Suppressor macrophage treated with lipopolysaccharide for 1 hour (primary cell): ENCODE measurements around the gene CIB4.
A peak's percentile ranks its signal among the peaks of the same experiment; 100 is the strongest.

Source experiments
- DNase-seq, 3 donors: peaks; one replicate each; pipeline ENCODE4 v3.0.0-alpha.2; 2020 to 2022

CIB4 gene

GRCh38 chr2:26564121-26564644, 77.0 kb downstream of the CIB4 start:
- no peak for DNase-seq

DNA sequence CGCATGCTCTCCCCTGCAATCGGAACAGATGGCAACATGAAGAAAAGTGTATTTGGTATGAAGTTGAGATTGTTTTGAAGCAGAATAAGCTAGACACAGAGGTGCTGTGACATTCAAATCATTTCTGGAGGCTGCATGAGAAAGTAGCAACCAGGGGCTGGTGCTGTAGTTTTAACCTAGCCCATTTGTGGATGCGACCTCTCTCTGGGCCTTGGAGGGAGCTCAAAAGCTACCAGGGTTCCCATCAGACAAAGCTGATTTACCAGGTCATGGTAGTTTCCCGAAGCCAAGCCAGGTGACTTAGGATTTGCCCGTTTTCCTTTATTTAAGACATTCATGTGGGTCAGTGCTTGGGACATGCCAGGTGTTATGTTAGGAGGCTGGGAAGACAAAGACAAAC, 77.5 kb downstream of the CIB4 start:
- no peak for DNase-seq

- DNase-seq, result peak in 2 of 3 donors; percentile 2 to 13
Measured at GRCh38 chr2:26562811-26563645, 78.1 kb downstream of the CIB4 start.

GRCh38 chr2:26561918-26562810, 79.0 kb downstream of the CIB4 start:
- peak in 2 of 3 donors; percentile 18 to 42 for DNase-seq

DNA sequence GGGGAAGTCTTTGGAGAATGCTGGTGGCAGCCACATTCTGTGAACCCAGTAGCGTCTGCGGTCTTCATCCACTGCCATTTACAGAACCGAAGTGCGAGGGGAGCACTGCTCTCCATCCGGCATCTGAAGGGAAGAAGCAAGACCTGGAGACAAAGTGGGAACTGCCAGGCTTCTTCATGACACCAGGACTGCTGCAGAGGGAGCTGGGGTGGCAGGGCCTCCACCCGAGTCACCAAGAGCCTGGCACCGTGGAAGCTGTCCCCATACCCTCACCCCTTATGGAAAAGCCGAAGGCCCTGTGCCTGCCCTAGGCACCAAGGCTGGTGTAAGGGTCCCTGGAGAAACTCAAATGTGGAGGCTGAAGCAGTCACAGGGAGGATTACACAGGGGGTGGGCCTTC, 79.8 kb downstream of the CIB4 start:
- no peak for DNase-seq

DNA sequence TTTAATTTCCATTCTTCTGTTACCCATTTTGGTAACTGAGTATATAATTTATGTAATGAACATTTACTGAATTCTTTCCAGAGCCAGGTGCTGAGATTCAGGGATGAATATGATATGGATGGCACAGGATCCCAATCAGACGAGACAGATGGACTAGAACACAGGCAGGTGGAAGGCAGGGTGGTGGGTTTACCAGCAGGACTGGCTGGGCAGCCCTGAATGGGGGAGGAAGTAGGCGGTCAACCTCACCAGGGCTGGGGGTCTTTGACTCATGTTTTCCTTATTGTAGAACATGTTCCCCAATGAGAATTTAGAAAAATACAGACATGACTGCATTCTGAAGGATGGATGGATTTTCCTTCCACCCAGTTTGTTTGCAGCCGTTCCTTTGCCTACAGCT, 80.3 kb downstream of the CIB4 start:
- no peak for DNase-seq

DNA sequence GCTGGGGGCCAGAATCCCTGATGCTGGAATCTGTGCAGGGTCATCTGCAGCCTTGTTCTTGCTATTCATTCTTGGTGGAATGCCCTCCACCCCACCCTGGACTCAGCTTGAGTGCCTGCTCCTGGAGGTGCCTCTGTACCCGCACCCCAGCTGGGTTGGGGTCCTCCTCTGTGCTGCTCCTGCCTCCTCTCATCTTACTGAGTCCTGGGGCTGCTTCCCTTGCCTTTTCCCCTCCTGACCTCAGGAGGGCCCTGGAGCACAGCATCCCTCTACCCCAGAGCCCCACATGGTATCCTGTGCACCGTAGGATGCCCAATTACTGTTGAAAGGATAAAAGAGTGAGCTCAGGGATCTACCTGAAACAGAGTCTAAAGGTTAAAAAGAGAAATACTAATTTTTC, 81.6 kb downstream of the CIB4 start:
- no peak for DNase-seq

GRCh38 chr2:26559044-26559405, 82.1 kb downstream of the CIB4 start:
- no peak for DNase-seq

- no peak for DNase-seq
Measured at GRCh38 chr2:26558271-26559043, 82.7 kb downstream of the CIB4 start.

GRCh38 chr2:26557244-26557925, 83.8 kb downstream of the CIB4 start:
- DNase-seq, result no peak

- DNase-seq, result no peak
Measured at GRCh38 chr2:26556309-26557243, 84.6 kb downstream of the CIB4 start.

GRCh38 chr2:26555246-26556133, 85.7 kb downstream of the CIB4 start:
- peak in 1 of 3 donors; percentile 8 for DNase-seq

DNA sequence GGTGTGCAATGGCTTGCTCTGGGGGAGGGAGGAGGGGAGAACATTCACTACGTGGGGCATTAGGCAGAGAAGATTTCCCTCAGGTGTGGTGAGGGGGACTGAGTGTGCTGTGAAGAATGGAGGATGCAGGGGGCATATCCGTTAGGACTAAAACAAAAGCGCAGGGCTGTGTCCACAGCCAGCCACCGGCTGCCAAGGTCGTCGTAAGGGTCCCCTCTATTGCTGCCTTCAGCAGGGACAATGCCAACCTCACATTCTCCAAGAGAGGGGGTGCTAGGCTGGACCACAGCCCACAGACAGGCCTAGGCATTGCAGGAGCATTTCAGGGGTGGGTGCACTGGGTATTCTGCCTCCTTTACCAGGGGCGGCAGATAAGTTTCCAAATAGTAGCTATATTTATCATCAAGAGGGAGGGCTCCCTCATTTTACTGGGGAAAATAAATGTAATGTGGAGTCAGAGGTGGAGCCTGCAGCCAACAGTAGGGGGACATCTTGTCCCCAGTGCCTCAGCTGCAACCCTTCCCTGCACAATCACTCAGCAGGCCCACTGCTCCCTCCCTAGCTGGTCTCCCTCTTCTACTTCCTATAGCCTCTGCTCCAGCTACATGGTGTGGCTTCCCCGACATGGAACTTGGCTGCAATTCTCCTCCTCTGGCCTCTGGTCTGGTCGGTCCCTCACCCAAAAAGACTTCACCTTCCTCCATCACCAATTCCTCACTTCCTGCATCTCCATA, 88.4 kb downstream of the CIB4 start:
- DNase-seq, result no peak

DNA sequence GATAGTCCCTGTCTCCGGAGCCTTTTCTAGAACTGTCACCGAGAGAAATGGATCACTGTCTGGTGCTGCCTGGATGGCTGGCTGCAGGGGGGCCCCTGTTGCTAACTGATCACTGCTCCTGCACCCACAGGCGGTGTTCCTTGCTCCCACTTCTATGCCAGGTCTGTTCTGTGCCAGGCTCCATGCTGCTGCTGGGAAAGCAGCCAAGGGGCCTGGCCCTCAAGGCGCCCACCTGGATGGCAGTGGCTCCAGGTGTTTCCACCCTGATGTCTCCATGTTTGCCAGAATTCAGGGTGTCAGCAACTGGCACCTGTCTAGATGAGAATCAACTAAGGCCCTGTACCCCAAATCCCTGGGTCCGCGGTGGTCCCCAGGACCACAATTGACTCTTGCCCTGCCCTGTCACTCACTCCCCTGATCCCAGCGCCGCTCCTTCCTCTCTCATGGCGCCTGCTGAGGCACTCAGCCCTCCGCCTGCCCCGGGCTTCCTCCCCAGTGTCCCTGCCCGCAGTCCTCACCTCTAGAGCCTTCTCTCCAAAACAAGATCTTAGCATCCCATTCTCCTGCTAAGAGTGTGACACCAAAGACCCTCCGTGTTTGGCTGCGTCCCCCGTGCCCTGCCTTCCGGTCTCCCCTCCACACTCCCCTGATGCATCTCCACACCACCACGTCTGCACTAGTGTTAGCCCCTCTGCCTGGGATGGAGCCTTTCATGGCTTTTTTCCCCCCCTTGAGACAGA, 90.7 kb downstream of the CIB4 start:
- no peak for DNase-seq

DNA sequence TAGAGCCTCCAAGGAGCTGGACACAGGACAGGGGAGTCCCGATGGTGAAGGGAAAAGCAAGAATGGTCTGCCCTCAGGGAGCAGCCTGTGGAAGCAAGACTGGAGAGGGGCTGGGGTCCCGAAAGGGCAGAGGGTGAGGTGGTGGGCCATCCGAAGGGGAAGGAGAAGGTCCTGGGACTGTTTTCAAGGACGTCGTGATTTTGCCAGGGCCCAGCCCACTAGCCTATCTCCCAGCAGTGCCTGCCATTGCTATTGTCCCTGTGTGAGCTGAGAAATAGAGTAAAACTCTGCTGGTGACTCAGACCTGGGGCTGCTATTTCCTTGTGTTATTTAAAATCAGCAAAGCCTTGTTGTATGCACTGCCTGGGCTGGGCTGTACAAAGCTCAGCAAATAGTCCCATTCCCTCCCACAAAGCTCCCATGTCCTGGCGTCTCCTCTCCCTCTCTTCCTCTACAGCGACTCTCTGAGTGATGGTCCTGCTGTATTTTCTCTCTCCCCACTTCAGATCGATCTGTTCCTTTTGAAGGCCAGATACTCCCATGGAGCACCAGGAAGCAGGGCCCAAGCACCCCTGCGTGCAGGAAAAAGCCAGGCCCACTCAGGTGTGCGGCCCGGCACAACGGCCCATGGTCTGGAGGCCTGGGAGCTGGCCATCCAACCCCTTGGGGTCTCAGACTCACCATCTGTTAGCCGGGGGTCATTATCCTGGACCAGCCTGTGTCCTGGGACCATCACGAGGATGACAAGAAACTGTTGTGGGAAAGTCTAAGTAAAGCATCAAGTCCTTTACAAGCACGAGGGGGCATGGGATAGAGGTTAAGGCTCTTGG, 98.3 kb downstream of the CIB4 start:
- DNase-seq, result no peak

- no peak for DNase-seq
Measured at GRCh38 chr2:26542194-26542455, 99.0 kb downstream of the CIB4 start.

DNA sequence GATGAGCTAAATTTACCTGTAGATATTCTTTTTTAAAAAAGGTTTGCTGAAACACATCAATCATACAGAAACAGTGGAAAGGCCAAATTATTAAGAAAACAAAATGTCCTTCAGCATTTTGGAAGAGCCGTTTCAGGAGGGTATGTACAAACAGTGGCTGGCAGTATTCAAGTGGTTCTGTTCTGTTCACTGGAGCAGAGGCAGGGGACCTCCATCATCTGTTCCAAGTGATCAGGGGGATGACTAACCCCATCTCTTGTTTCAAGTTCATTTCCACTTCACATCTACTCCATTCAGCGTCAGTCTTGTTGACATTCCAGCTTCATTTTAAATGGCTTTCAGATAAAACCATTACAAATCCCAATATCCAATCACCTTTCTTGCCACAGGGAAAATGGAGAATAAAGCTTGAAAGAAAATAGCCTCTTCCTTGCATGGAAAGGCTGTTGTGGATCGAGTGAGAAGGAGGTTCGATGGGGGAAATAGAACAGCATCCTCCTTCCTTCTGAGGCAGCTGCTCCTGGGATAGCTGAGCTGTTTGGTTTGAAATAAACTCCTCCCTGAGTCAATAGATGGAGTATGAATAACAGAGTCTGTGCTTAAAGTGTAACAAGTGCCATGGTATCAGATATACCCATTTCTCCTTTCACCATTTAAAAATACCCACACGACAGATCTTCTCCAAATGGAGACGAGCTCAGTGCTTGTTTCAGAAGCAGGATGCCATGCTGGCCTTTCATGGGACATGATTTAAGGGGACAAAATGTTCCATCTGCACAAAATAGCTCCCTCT, 99.6 kb downstream of the CIB4 start:
- DNase-seq, result no peak
